Activated CD4-positive, alpha-beta T cell treated with anti-CD3 and anti-CD28 coated beads, Interleukin-2, amount 50 U/mL, for 48 hours (primary cell): ENCODE data around the gene CRY2.
A peak's percentile ranks its signal among the peaks of the same experiment; 100 is the strongest.

Source experiments
- DNase-seq, 2 experiments: peaks; one replicate each; pipeline ENCODE4 v3.0.0-alpha.2; 2020

Gene CRY2

DNA sequence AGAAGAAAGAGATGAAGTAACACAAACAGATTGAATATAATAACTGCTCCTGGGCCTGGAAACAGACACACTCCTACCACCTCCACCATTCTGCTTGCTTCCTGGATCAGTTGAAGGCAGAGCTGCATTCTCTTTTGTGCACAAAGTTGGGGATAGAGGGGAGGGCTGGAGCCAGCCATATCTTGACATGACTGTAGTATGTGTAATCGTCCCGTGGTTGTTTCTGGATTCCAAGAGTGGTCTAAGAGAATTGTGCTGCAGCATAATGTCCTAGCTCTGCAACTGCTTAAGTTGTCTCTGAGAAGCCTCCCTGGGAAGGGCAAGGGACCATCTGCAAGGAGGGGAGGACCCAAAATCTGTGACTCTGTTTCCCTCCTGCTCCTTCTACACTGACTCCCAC lies 3.2 kb downstream of the CRY2 start:
- DNase-seq: no peak

DNA sequence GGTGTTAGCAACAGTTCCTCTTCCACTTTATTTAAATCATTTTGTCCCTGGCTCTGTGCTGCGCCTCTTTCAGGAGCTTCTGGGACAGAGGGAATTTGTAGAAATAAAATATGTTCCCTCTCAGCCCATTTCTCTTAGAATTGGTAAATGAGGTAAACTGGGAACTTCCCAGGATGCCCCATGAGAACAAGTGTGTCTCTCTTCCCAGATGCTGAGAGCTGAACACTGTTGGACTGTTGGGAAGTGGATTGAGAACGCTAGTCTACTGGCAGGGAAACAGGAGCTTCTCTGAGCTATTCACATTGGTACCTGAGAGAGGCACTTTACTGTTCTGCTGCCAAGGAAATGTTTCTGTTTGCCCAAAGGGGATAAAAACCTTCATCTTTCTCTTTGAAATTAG lies 4.0 kb downstream of the CRY2 start:
- no peak for DNase-seq

DNA sequence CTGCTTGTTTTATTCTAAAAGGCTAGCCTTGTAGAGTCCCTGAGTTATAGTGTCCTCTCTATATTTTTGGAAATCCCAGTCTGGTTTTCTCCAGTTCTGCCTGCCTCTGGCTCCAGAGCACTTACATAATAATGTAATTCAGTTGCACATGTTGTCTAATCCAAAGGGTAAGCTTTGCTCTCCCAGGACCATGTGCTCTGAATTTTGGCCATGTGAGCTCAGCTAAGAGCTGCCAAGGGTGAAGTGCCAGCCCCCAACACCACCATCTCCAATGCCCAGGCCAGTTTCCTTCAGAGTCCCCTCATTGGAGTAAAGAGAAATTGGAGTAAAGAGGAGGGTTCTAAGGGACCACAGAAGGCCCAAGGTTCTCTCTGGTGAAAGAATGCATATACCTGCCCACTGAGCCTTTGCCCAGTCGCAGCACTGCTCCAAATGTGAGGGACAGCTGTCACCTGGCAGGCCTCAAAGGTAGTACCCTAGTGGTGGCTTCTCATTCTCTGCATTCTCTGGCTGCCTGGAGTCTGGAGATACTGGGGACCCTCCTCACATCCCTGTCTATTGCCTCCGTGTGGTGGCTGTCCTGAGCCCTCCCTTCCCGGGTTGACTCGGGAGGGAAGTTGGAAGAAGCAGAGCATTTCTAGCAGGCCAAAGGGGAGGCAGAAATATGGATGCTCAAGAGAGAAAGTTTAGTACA lies 4.9 kb downstream of the CRY2 start:
- DNase-seq: no peak

DNA sequence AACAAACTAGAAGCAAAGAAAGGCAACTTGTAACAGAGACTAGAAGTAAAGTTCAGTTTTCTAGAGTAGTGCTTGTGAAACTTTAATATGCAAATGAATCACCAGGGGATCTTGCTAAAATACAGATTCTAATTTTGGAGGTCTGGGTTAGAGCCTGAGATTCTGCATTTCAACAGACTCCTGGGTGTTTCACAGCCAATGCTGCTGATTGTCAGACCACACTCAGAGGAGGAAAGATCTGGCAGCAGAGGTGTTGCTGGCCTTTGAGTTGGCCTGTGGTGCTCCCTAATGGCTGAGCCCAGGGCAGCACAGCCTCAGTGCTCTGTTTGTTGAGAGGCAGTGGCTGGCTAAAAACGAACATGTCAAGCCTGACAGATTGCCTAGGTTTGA lies 5.4 kb downstream of the CRY2 start:
- no peak for DNase-seq

DNA sequence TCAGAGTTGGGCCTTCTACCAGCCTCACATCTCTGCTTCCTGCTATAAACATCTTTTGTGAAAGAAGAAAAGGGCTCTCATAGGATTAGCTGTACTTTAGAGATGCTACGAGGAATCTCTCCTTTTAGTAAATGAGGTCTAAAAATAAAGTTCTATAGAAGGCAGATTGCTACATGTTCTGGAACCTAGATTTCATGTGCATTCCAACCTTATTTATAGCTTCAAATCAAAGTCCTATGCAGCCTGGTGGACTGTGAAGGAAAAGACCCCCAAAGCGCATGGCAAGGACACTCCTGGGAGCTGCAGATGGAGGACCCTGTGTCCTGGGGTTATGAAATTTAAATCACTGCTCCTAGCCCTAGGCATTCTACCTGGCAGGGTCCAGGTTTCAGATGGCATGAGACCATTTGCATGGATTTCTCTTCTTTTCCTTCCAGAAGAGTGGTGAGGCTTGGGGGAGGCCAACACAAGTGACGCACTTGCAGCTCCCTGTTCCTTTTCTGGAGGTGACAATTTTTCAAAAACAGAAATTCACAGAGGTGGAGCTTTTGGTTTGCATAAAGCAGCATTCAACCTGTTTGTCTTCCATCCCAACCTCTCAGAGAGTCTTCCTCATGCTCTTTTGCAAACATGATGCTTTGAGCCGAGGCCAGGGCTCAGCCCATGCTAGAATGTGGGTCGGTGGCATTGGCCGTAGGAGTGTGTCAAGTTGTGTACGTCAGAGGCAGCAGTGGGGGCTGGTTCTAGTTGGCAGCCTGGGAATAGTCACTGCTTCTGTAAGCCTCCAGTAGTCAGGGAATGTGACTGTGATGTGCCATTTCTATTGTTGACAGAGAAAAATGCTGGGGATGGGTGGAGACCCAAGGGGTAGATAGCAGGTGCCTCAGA lies 6.3 kb downstream of the CRY2 start:
- DNase-seq: no peak

DNA sequence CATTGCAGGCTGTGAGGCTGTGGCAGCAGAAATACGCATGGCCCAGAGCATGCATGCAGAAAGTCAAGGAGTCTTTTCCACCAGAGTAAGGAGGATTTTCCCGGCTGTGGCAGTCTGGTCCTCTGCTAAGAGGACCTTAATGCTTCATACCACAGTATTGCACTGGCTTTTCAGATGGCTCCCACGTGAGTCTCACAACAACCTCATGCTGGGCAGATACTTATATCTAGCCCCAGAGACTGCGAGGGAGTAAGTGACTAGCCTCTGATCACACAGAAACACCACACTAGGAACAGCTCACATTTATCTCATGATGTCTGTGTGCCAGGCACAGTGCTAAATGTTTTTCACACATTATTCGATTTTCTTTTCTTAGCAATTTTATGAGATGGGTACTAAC lies 8.0 kb downstream of the CRY2 start:
- no peak for DNase-seq

DNA sequence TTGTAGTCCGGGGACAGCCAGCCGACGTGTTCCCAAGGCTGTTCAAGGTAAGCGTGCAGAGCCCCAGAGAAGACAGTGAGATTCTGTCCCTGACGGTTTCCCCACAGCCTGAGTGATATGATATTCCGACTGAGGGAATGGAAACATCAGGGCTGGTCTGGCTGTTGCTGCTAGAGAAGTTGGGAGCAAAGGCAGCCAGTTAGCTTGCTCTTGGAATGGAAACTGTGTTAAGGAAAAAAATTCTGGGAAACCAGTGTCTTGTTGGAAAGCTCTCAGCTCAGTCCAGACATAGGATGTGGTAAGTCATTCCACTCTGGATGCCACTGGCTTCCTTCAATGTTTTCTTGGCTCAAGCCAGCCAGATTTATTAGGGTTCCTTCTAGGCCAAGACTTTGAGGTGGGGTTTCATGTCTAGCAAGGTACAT lies 8.8 kb downstream of the CRY2 start:
- DNase-seq: no peak

DNA sequence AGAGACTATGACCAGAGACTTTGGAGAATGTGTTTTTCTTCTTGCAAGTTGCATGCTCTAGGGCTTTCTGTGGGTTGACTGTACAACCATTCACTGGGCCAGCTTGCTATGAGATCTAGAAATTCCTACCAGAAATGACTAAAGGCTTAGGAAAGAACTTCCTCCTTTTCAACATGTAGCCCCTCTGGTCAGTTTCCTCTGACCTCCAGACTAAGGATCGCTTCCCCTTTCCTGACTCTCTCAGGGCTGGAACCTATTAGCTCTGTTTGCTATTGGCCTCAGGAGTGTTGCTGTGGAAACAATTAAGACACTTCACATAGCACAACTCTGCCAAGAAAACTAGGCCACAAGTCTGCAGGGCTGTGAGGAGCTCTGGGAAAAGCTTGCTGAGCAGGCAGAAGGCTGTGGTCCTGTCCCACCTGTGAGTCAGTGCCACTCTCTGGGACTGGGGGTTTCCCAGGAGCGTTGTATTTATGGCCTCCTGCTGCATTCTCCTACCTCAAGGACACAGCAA lies 10.7 kb downstream of the CRY2 start:
- DNase-seq: no peak

DNA sequence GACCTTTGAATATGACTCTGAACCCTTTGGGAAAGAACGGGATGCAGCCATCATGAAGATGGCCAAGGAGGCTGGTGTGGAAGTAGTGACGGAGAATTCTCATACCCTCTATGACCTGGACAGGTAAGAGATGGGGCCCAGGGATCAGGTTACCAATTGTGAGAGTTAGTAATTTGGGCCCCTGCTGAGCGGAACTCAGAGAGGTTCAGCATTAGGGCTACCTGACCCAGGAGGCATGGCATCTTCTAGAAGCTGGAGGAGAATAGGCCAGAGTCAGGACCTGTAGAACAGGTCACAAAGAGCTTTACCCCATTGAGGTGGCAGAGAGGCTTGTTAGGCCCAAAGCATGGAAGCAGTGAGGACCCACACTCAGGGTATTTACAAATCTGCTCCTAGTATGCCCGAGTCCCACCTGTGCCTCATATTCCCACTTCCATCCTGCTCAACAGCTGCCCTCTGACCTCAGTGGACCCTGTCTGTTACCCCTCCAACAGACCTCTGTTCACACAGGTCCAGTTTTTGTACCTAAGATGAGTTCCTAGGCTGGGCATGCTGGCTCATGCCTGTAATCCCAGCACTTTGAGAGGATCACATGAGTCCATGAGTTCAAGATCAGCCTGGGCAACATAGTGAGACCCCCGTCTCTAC lies 11.6 kb downstream of the CRY2 start:
- DNase-seq: no peak

DNA sequence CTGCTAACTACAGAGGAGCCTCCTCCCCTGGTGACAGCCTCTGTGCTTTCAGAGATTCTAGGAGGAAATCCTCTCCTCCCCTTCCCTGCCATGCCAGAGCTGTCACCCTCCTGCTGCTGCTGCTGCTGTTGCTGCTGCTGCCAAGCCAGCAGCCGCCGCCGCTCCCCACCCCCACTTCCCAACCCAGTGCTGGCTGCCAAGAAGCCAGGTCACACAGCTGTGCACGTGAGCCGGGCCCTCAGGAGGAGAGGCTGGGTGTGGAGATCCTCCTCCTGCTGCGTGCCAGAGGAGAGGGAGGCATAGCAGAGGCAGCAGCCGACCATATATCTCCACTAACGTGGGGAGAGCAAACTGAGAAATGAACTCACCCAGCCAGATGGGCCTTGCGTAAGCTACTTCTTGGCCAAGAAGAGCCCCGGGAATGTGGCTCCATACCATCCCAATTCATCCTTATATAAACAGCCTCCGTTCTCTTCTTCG lies 12.4 kb downstream of the CRY2 start:
- no peak for DNase-seq

DNA sequence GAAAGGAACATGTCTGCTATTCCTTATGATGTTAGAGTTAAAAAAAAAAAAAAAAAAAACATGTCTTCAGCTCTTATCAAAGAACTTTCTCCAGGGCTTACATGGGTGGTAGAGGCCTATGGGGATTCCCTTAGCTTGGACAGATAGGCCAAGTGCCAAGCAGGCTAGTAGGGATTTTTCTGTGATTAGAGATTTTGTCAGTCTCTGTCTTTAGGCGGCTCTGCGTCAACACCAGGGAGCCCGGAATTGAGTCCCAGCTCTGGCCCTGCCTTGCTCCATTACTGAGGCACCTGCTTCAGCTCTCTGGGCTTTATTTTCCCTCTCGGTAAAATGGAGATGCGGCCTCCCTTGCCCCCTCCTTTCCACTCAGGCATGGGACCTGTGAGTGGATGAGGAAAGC lies 13.1 kb downstream of the CRY2 start:
- DNase-seq: no peak

DNA sequence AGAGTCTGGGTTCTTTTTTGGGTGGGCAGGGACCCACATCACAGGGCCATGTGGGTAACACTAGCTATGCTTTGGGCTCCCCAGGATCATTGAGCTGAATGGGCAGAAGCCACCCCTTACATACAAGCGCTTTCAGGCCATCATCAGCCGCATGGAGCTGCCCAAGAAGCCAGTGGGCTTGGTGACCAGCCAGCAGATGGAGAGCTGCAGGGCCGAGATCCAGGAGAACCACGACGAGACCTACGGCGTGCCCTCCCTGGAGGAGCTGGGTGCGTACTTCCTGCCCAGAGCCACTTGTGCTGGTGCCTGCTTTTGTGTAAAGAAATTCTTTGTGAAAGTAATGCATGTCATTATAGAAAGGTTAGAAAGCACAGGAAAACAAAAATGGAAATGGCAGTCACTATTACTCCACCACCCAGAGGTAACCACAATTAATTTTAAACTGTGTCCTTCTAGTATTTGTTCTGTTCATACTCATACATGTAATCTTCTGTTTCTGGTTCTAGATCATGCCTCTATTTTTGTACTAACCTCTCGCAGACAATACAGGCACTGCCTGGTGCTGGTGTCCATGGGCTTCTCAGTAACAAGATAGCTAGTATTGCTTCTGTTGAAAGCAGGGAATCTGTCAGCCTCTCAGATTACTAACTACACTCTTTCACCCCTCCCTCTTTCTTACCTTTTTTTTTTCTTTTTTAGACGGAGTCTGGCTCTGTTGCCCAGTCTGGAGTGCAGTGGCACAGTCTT lies 13.7 kb downstream of the CRY2 start:
- no peak for DNase-seq

DNA sequence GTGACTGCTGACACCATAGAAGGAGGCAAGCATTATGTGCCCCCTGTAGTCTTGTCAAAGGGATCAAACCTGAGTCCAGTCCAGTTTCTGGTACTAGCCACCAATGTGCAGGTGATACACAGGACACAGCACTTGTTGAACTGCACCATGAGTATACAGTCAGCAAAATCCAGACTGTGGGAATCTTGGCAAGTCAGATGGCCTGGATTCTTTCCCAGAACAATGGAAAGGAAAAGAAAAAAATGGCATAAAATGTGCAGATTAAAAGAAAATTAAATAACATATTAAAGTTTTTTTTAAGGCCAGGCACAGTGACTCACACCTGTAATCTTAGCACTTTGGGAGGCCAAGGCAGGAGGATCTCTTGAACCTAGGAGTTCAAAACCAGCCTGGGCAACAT lies 16.8 kb downstream of the CRY2 start:
- no peak for DNase-seq

DNA sequence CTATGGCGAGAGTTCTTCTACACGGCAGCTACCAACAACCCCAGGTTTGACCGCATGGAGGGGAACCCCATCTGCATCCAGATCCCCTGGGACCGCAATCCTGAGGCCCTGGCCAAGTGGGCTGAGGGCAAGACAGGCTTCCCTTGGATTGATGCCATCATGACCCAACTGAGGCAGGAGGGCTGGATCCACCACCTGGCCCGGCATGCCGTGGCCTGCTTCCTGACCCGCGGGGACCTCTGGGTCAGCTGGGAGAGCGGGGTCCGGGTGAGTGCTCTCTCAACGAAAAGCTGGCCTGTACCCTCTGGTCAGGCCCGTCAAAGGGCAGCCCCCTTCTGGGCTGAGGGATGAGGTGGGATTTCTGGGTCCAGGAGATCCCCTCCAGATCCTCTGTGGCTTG lies 22.3 kb downstream of the CRY2 start:
- DNase-seq: no peak

DNA sequence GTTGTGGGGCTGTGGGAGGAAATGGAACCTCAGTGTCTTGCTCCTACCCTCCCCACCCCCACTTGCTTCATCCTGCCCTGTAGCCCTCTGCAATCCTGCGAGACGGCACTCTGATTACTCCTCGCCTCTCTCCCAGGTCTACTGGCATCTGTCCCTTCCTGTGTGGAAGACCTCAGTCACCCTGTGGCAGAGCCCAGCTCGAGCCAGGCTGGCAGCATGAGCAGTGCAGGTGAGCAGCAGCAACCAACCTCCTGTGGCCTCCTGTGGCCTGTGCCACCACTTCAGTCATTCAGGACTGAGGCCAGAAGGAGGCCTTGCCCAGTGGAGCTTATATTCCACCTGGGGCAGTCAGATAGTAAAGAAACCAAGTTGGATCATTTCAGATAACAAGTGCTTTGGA lies 23.4 kb downstream of the CRY2 start:
- no peak for DNase-seq

DNA sequence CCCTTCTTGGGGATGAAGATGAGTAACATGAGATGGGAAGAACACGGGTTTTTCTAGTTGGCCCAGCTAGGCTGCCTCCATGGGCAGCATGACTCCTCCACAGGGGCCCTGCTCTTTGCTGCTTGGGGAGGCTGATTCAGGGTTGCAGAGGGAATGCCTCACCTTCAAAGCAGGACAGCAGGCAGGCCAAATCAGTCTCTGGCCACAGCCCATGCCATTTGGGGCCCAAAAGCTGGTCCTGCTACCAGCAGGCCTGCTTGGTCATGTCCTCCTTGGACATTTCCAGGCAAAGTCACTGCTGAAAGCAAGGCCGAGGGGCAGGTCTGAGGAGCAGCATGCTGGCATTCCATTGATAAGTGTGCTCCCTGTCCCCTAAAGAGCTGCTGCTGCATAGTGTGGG lies 24.4 kb downstream of the CRY2 start:
- no peak for DNase-seq

DNA sequence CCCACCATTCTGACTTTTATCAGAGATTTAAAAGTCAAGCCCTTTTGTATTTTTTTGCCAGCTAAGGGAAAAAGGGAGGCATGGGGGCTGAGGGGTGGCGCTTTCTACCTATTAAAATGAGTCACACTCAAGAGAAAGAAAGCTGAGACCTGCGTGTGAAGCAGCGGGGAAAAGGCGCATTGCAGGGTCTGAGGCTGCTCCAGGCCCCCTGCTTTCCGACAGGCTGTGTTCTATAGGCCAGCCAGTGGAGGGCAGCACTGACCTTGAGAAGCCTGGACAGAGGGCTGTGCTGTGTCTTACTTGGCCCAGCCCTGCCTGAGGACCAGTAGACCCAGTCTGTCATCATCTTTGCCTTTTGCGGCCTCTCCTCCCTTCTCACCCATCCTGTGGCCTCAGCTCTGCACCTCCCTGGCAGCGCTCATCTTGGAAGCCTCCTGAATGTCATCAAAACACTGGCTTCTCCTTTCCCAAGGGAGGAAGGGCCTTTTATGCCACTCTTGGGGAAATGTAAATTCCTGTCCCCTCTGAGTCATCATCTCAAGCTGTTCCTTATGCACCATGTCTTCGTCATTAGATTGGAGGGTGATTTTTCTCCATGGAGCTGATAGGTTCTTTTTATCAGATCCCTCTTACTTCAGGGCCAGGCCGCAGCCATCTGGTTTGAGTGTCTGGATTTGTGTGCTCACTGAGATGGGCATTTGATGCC lies 25.5 kb downstream of the CRY2 start:
- peak; percentile 25 to 27 for DNase-seq

DNA sequence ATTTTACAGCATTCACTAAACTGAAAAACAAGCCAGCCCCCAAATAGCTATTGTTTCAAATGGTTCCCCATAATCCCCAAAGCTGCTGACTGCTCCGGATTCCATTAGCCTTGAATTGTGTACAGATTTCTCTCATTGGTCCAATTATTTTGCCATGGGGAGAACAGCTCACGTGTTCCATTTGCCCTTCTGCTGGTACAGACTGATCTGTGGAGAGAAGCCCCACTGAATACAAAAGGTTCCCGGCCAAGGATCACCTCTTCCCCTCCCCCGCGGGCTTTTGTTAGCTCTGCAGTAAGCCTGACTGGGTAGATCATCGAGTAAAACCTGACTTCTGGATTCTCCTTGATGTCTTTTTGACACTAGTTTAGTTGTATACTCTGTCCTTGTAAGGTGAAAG lies 29.1 kb downstream of the CRY2 start:
- DNase-seq: no peak

DNA sequence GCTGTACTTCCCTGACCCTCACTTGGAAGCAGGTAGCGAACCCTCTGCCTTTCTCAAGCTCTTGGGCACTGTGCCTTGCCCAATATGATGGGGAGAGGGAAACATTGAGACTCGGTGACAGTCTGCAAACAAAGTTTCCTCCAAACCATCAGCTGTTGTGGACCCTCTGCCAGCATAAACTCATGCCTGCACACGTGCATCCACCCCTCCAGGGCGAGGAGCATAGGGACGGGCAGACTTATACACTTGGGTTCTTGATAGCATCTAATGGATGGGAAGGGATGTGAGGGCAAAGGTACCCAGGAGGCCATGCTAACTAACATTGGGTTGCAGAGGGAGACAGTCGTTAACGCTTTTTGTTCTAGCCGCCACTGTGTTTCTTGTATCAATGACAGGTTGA lies 29.9 kb downstream of the CRY2 start:
- no peak for DNase-seq

DNA sequence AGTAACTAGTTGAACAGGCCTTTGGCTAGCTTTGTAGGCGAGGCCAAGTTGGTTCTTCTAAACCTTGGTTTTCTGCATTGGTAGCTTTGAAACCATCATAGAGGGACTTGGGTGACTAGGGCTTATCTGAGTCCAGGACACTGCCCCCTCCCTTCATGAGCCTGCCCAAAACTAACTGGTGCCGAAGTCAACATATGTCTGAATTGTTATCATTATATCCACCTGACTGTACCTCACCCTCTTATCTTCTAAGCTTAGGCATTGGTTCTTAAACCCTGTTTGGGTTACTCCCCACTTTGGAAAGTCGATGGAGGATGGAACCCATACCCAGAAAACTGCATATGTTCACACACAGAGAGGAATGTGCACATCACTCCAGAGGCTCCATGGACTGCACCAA lies 30.6 kb downstream of the CRY2 start:
- DNase-seq: no peak

DNA sequence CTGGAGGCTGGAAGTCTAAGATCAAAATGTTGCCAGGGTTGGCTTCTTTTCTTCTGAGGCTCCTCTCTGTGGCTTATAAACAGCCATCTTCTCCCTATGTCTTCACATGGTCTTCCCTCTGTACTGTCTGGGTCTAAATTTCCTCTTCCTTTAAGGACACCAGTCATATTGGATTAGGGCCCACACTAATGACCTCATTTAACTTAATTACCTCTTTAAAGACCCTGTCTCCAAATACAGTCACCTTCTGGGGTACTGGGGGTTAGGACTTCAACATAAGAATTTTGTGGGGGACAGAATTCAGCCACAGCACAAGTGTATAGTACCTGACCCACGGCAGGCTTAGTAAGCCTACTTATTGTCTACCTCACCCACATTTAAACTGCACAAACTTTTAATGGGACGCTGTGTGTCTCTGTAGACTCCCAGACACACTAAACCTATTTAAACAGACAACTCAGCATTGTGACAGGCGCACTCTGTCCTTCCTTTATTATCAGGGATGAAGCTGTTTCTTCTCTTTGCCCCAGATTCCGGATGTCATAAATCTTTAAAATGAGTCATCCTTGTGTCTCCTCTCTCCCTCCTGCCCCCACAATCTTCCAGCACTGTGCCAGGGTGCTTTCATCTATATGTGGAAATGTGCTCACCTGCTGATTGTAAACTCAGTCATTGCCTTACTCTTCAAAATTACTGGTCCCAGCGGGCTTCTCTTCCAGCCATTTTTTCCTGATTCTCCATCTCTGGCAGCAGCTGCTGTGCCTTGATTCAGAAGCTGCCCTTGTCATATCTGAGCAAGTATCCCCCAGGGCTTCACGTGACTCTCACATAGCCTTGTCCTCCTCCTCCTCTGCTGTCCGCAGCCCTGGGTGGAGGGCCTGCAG lies 32.8 kb downstream of the CRY2 start:
- DNase-seq: no peak
